Activated naive CD4-positive, alpha-beta T cell treated with anti-CD3 and anti-CD28 coated beads, Interleukin-2, amount 50 U/mL, for 16 hours (primary cell): ENCODE measurements around the gene PERM1.

ENCODE experiments used
- DNase-seq: peaks from one replicate; pipeline ENCODE4 v3.0.0-alpha.2; 2020

PERM1 gene

DNA sequence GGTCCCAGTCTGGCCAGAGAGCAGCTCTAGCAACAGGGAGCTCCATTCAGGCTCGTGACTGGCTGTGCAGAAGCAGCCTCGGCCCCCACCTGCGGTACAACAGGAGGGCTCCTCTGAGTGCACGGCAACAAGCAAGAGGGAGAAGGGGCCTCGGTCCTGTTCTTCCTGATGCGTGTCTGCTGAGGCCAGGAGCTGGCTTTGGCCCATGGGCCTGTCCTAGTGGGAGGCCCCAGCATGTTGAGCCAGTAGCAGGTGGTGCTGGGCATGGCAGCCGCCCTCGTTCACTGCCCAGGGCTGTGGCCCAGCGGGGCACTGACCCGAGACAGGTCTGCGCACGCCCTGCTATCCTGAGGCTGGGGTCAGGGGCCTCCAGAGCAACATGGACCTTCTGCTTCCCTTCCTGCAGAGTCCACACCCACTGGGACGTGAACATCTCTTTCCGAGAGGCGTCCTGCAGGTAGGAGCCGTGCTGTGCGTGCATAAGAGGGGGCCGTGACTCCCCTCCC lies 51.2 kb downstream of the PERM1 start:
- no peak for DNase-seq

DNA sequence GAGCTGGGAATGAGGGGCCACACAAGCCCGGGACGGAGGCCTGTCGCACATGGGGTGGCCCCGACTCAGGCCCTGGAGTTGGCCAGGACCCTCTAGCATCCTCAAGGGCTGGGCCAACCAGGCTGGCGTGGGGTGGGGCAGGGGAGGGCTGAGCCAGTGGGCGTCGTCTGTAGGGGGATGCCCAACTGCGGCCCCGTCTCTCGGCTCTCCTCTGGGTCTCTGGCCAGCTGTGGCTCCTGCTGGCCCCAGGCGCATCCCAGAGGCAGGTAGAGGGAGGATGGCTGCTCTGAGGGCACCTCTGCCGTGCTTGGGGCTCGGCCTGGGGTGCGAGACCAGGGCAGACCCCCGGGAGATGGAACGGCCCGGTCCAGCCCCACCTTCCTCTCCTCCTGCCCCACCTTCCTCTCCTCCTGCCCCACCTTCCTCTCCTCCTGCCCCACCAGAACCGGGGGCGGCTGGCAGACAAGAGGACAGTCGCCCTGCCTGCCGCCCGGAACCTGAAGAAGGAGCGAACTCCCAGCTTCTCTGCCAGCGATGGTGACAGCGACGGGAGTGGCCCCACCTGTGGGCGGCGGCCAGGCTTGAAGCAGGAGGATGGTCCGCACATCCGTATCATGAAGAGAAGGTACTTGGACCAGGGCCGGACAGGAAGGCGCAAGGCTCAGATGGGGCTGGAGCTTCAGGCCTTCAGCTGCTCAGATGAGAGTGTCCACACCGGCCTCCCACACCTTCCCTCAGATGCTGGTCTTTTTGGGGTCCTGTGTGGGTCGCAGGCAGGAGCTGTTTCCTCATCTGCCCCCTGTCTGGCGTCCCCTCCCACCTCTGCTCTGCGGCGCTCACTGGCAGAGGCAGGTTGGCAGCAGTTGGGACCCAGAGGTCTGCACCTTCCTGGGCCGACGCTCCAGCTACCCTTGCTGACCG lies 51.9 kb downstream of the PERM1 start:
- DNase-seq, result no peak

DNA sequence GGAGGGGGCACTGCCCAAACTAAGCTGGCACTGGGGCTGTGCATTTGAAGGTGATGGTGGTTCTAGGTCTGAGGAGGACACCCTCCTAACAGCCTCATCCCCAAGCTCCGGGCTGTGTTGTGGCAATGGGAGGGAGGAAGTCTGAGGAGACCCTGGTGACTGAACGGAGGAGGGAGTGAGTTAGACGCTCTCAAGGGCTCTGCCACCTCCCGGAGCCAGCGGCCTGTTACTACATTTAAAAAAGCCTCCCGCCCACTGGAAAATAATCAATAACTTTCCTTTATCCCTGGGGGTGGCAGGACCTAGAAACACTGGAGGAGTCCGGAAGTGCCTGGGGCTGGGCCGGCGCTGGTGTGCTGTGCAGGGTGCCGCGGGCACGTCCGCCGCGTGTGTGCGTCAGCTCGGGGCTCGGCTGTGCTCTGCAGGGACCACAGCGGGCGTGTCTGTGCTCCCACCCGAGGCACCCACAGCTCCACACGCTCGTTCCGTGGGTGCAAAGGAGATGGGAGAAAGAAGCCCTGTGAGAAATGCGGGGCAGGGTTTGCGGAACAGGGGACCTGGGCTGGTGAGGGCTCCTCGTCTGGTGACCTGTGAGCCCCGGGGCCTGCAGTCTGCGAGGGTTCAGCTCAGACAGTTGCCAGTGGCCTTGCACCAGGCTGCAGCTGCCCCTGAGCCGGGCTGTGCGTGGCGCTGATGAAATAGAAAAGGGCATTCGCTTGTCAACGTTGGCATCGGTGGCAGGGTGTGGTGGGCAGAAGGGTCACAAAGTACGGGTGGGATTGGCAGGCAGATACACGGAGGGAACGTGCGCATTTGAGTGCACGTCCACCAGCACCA lies 52.9 kb downstream of the PERM1 start:
- no peak for DNase-seq

DNA sequence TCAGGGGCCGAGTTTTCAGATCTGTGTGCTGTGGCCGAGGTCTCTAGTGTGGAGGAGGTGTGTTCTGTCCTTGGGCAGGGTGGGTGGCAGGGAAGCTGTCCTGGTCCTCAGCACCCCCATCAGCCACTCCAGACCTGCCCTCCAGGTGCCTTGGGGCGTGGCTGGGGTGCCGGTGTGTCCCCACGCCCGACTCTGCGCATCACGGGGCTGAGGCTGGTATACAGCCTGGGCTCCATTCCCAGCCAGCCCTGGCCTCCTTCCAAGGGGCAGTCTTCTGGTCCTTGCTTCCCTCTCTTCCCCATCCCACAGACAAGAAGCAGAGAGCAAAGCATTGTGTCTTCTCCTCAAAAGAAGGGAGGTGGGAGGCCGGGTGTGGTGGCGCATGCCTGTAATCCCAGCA lies 54.1 kb downstream of the PERM1 start:
- no peak for DNase-seq

DNA sequence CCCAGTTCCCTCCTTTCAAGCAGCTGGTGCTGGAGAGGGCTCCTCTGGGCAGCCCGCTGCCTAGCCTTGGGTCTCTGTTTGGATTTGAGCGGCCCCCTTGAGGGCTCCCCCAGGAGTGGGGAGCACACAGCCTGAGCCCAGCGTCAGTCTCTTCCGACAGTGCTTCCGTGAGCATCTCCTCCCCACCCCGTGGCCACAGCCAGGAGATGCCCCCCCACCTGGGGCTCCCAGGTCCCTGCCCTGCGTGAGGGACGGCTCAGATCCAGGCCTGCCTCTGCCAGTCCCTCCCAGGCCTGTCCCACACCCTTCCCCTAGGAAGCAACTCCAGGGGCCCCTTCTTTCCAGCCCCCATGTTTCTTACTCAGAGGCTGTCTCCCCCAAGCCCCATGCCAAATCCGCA lies 54.7 kb downstream of the PERM1 start:
- DNase-seq, result no peak

- DNase-seq, result no peak
These were observed 56.1 kb downstream of the PERM1 start for GRCh38 chr1:925561-926421.
